SK-N-SH treated with all-trans-retinoic acid at 6 μM for 48 hours (cell line): ENCODE measurements around the gene PYGL.

ENCODE experiments used
- ATAC-seq: fragments of 200-7000 bp; cut with Tn5 transposase; 3 replicates; pipeline ENCODE4 v1.9.1; 2020; ENCODE audit warnings: mild to moderate bottlenecking, moderate library complexity
- ARNTL ChIP-seq: fragments of 450-650 bp; formaldehyde crosslinking; IDR thresholded peaks from 2 replicates; pipeline ENCODE4 v1.5.0; 2020; ENCODE audit warnings: low read depth, mild to moderate bottlenecking, moderate library complexity, borderline replicate concordance
- CSDC2 ChIP-seq: fragments of 250-450 bp; sonication (Bioruptor Pico); IDR thresholded peaks from 2 replicates; pipeline ENCODE4 v1.5.0; 2020; ENCODE audit warnings: mild to moderate bottlenecking, moderate library complexity
- ESRRG ChIP-seq: fragments of 250-450 bp; sonication (Bioruptor Pico); IDR thresholded peaks from 2 replicates; pipeline ENCODE4 v1.6.1; 2021; ENCODE audit warnings: mild to moderate bottlenecking
- GLIS3 ChIP-seq: fragments of 250-450 bp; sonication (Bioruptor Pico); IDR thresholded peaks from 2 replicates; pipeline ENCODE4 v1.5.0; 2020; ENCODE audit warnings: mild to moderate bottlenecking, moderate library complexity
- ISL1 ChIP-seq: fragments of 250-450 bp; sonication (Bioruptor Pico); IDR thresholded peaks from 2 replicates; pipeline ENCODE4 v2.1.2; 2022; ENCODE audit warnings: mild to moderate bottlenecking, moderate library complexity
- OSR1 ChIP-seq: fragments of 250-450 bp; sonication (Bioruptor Pico); IDR thresholded peaks from 2 replicates; pipeline ENCODE4 v1.8.0; 2022; ENCODE audit warnings: moderate library complexity, mild to moderate bottlenecking, inconsistent platforms
- PPARA ChIP-seq: fragments of 250-450 bp; sonication (Bioruptor Pico); IDR thresholded peaks from 2 replicates; pipeline ENCODE4 v1.5.0; 2020; ENCODE audit warnings: mild to moderate bottlenecking, borderline replicate concordance
- RARB ChIP-seq: fragments of 250-450 bp; sonication (Bioruptor Pico); IDR thresholded peaks from 2 replicates; pipeline ENCODE4 v1.8.0; 2021; ENCODE audit warnings: mild to moderate bottlenecking, moderate library complexity
- SNAI2 ChIP-seq: fragments of 250-450 bp; sonication (Bioruptor Pico); IDR thresholded peaks from 2 replicates; pipeline ENCODE4 v1.5.0; 2020; ENCODE audit warnings: mild to moderate bottlenecking, moderate library complexity
- TCF4 ChIP-seq: fragments of 250-450 bp; sonication (Bioruptor Pico); IDR thresholded peaks from 2 replicates; pipeline ENCODE4 v1.8.0; 2021; ENCODE audit warnings: mild to moderate bottlenecking, moderate library complexity, borderline replicate concordance
- TOX ChIP-seq: fragments of 250-450 bp; sonication (Bioruptor Pico); IDR thresholded peaks from 2 replicates; pipeline ENCODE4 v1.8.0; 2021; ENCODE audit warnings: mild to moderate bottlenecking, moderate library complexity, borderline replicate concordance
- ZC3H10 ChIP-seq: fragments of 250-450 bp; sonication (Bioruptor Pico); IDR thresholded peaks from 2 replicates; pipeline ENCODE4 v1.5.1; 2021; ENCODE audit warnings: mild to moderate bottlenecking, moderate library complexity
- ZFP3 ChIP-seq: fragments of 250-450 bp; sonication (Bioruptor Pico); IDR thresholded peaks from 2 replicates; pipeline ENCODE4 v1.5.0; 2020; ENCODE audit warnings: mild to moderate bottlenecking, moderate library complexity
- ZFP30 ChIP-seq: fragments of 450-650 bp; formaldehyde crosslinking; IDR thresholded peaks from 2 replicates; pipeline ENCODE4 v1.5.0; 2022; ENCODE audit warnings: mild to moderate bottlenecking, moderate library complexity
- ZNF565 ChIP-seq: fragments of 450-650 bp; formaldehyde crosslinking; conservative IDR thresholded peaks from 2 replicates; pipeline ENCODE4 v1.5.0; 2020; ENCODE audit warnings: low read depth, mild to moderate bottlenecking, moderate library complexity
- ZNF70 ChIP-seq: fragments of 450-650 bp; formaldehyde crosslinking; IDR thresholded peaks from 2 replicates; pipeline ENCODE4 v1.5.0; 2020; ENCODE audit warnings: mild to moderate bottlenecking, moderate library complexity
- ZNF8 ChIP-seq: fragments of 450-650 bp; formaldehyde crosslinking; IDR thresholded peaks from 2 replicates; pipeline ENCODE4 v1.5.0; 2020; ENCODE audit warnings: mild to moderate bottlenecking, moderate library complexity
- TF ChIP-seq, protein P1 (sequence below): fragments of 250-450 bp; sonication (Bioruptor Pico); IDR thresholded peaks from 2 replicates; pipeline ENCODE4 v1.8.0; 2021; ENCODE audit warnings: low read depth, mild to moderate bottlenecking, moderate library complexity, borderline replicate concordance
- TF ChIP-seq, protein P2 (sequence below): fragments of 250-450 bp; sonication (Bioruptor Pico); IDR thresholded peaks from 2 replicates; pipeline ENCODE4 v1.8.0; 2020; ENCODE audit warnings: mild to moderate bottlenecking, moderate library complexity, borderline replicate concordance
- TF ChIP-seq, protein P3 (sequence below): fragments of 250-450 bp; sonication (Bioruptor Pico); IDR thresholded peaks from 2 replicates; pipeline ENCODE4 v1.5.1; 2021; ENCODE audit warnings: mild to moderate bottlenecking, moderate library complexity
- TF ChIP-seq, protein P4 (sequence below): fragments of 250-450 bp; sonication (Bioruptor Pico); IDR thresholded peaks from 2 replicates; pipeline ENCODE4 v1.5.1; 2020; ENCODE audit warnings: low read depth, mild to moderate bottlenecking, moderate library complexity
- TF ChIP-seq, protein P5 (sequence below): fragments of 250-450 bp; sonication (Bioruptor Pico); IDR thresholded peaks from 2 replicates; pipeline ENCODE4 v1.5.0; 2020; ENCODE audit warnings: mild to moderate bottlenecking, moderate library complexity

Gene PYGL

DNA sequence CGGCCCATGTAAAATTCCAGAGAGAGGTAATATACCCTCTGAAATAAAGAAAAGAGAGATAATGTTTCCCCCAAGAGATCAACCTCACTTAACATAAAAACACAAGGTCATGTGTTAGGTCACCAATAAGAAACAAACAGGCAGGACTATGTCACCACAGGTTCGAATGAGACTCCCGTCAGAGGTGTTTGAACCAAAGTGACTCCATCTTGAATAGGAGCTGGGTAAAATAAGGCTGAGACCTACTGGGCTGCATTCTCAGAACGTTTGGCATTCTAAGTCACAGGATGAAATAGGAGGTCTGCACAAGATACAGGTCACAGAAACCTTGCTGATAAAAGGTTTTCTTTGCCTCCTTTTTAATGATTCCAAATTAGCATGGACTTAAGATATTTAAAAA, 6.5 kb downstream of the PYGL start:
- no peak for ATAC-seq
- TF ChIP-seq GLIS3 (CRISPR knock-in tag): no peak; the same call in 1 of the 2 replicates
- TF ChIP-seq ZNF565 (CRISPR knock-in tag): no peak
- TF ChIP-seq RARB (CRISPR knock-in tag): no peak
- TF ChIP-seq OSR1 (CRISPR knock-in tag): peak; percentile 73; the same call in 1 of the 2 replicates
- TF ChIP-seq, protein P1, sequence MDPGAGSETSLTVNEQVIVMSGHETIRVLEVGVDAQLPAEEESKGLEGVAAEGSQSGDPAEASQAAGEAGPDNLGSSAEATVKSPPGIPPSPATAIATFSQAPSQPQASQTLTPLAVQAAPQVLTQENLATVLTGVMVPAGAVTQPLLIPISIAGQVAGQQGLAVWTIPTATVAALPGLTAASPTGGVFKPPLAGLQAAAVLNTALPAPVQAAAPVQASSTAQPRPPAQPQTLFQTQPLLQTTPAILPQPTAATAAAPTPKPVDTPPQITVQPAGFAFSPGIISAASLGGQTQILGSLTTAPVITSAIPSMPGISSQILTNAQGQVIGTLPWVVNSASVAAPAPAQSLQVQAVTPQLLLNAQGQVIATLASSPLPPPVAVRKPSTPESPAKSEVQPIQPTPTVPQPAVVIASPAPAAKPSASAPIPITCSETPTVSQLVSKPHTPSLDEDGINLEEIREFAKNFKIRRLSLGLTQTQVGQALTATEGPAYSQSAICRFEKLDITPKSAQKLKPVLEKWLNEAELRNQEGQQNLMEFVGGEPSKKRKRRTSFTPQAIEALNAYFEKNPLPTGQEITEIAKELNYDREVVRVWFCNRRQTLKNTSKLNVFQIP: no peak
- no peak for TF ChIP-seq PPARA (CRISPR knock-in tag)
- no peak for TF ChIP-seq TOX
- TF ChIP-seq ZFP3 (CRISPR knock-in tag): peak; percentile 77
- TF ChIP-seq CSDC2 (CRISPR knock-in tag): peak; percentile 95
- TF ChIP-seq ARNTL (CRISPR knock-in tag): no peak
- TF ChIP-seq ZFP30 (CRISPR knock-in tag): no peak
- TF ChIP-seq SNAI2: peak; percentile 85; the same call in 1 of the 2 replicates
- TF ChIP-seq, protein P2, sequence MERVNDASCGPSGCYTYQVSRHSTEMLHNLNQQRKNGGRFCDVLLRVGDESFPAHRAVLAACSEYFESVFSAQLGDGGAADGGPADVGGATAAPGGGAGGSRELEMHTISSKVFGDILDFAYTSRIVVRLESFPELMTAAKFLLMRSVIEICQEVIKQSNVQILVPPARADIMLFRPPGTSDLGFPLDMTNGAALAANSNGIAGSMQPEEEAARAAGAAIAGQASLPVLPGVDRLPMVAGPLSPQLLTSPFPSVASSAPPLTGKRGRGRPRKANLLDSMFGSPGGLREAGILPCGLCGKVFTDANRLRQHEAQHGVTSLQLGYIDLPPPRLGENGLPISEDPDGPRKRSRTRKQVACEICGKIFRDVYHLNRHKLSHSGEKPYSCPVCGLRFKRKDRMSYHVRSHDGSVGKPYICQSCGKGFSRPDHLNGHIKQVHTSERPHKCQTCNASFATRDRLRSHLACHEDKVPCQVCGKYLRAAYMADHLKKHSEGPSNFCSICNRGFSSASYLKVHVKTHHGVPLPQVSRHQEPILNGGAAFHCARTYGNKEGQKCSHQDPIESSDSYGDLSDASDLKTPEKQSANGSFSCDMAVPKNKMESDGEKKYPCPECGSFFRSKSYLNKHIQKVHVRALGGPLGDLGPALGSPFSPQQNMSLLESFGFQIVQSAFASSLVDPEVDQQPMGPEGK (CRISPR knock-in tag): no peak

DNA sequence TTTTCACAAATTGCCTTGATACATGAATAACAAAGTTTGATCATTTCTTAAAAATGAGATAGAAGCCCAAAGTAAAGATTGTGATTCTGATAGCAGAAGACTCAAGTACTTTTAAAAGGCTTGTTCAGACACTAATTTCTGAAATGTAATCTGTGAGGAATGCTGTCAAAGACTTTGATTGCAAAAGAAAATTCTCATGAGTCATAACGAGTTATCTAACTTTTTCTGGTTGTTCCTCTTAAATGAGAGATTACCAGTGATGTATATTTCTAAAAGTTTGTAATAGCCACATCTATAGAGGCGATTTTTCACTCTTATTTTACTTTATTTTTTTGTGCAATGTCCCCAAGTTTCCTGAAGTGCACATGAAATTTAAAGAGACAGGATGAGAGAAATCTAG, 7.0 kb downstream of the PYGL start:
- TF ChIP-seq PPARA (CRISPR knock-in tag): no peak
- peak; percentile 94 for TF ChIP-seq ISL1 (CRISPR knock-in tag)
- peak; percentile 42; the same call in 2 of the 3 replicates for ATAC-seq

DNA sequence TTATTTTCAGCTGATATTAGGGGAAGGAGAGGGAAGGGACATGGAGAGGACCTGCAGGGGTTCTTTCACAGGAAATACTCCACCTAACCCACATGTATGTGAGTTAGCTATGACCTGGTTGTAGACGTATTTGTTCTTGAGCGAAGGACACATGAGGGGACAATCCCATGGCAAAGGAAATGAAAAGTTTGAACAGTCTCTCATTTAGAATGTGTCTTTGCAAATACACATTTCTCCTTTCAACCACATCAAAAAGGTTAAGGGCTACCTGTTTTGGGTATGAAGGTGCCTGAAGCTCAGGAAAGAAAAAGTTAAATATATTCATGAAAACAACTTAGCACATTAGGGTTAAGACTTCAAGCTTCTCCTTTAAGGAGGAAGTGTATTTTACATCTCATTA, 7.4 kb downstream of the PYGL start:
- TF ChIP-seq, protein P3, sequence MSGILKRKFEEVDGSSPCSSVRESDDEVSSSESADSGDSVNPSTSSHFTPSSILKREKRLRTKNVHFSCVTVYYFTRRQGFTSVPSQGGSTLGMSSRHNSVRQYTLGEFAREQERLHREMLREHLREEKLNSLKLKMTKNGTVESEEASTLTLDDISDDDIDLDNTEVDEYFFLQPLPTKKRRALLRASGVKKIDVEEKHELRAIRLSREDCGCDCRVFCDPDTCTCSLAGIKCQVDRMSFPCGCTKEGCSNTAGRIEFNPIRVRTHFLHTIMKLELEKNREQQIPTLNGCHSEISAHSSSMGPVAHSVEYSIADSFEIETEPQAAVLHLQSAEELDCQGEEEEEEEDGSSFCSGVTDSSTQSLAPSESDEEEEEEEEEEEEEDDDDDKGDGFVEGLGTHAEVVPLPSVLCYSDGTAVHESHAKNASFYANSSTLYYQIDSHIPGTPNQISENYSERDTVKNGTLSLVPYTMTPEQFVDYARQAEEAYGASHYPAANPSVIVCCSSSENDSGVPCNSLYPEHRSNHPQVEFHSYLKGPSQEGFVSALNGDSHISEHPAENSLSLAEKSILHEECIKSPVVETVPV (CRISPR knock-in tag): no peak
- no peak; the same call in 2 of the 3 replicates for ATAC-seq

DNA sequence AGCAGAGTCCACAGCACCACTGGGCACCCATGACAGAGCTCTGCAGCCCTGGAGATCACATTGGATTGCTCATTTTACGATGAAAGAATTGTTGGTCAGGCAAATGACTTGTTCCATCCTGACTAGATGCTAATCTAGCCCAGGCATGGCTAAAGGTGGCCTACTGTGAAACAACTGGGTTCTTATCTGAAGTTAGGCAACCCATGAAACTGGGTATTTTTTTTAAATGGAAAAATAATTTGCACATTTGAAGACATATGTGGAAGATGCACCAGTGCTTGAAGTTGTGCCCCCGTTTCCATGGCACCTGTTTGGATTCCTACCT, 8.3 kb downstream of the PYGL start:
- TF ChIP-seq ZNF70 (CRISPR knock-in tag): no peak
- TF ChIP-seq ZNF8: no peak
- TF ChIP-seq GLIS3 (CRISPR knock-in tag): no peak
- TF ChIP-seq, protein P4, sequence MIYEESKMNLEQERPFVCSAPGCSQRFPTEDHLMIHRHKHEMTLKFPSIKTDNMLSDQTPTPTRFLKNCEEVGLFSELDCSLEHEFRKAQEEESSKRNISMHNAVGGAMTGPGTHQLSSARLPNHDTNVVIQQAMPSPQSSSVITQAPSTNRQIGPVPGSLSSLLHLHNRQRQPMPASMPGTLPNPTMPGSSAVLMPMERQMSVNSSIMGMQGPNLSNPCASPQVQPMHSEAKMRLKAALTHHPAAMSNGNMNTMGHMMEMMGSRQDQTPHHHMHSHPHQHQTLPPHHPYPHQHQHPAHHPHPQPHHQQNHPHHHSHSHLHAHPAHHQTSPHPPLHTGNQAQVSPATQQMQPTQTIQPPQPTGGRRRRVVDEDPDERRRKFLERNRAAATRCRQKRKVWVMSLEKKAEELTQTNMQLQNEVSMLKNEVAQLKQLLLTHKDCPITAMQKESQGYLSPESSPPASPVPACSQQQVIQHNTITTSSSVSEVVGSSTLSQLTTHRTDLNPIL (CRISPR knock-in tag): no peak
- no peak for TF ChIP-seq PPARA (CRISPR knock-in tag)
- no peak for TF ChIP-seq SNAI2
- TF ChIP-seq, protein P3 (CRISPR knock-in tag): no peak
- TF ChIP-seq TCF4 (CRISPR knock-in tag): no peak
- TF ChIP-seq ARNTL (CRISPR knock-in tag): no peak
- no peak for TF ChIP-seq OSR1 (CRISPR knock-in tag)
- TF ChIP-seq, protein P1: no peak
- no peak for TF ChIP-seq ZFP3 (CRISPR knock-in tag)
- TF ChIP-seq ESRRG (CRISPR knock-in tag): no peak
- TF ChIP-seq, protein P5, sequence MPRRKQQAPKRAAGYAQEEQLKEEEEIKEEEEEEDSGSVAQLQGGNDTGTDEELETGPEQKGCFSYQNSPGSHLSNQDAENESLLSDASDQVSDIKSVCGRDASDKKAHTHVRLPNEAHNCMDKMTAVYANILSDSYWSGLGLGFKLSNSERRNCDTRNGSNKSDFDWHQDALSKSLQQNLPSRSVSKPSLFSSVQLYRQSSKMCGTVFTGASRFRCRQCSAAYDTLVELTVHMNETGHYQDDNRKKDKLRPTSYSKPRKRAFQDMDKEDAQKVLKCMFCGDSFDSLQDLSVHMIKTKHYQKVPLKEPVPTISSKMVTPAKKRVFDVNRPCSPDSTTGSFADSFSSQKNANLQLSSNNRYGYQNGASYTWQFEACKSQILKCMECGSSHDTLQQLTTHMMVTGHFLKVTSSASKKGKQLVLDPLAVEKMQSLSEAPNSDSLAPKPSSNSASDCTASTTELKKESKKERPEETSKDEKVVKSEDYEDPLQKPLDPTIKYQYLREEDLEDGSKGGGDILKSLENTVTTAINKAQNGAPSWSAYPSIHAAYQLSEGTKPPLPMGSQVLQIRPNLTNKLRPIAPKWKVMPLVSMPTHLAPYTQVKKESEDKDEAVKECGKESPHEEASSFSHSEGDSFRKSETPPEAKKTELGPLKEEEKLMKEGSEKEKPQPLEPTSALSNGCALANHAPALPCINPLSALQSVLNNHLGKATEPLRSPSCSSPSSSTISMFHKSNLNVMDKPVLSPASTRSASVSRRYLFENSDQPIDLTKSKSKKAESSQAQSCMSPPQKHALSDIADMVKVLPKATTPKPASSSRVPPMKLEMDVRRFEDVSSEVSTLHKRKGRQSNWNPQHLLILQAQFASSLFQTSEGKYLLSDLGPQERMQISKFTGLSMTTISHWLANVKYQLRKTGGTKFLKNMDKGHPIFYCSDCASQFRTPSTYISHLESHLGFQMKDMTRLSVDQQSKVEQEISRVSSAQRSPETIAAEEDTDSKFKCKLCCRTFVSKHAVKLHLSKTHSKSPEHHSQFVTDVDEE: no peak
- TF ChIP-seq ISL1 (CRISPR knock-in tag): no peak
- TF ChIP-seq, protein P2 (CRISPR knock-in tag): no peak
- no peak for TF ChIP-seq ZFP30 (CRISPR knock-in tag)
- no peak for TF ChIP-seq ZC3H10 (CRISPR knock-in tag)
- ATAC-seq: no peak
